ENCODE results near the gene CEP104. TPM values are rescaled to one million over a fixed set of nuclear protein-coding genes. Genes with fewer than 3 reads are reported as not detected.
A peak's percentile ranks its signal among the peaks of the same experiment; 100 is the strongest.

CEP104 gene
- total and polyA plus RNA-seq, 2 experiments from 2014 or later, result 20.5 to 32.2 TPM

DNA sequence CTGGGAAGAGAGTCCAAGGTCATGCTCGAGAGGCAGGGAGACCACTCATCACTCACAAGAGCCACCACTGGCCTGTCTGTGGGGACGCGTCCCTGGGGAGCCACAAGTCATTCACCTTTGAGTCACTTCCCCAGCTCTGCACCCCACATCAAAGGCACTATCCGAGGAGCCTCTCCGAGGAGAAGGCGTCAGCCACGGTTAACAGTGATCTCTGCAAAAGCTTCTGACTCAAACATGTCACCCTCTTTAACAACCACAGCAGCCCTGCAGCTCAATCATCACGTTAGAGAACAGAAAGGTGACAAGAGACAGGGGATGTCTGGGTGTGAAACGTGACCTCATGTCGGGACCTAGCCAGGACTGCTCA, 69.7 kb downstream of the CEP104 start:
- Mint-ChIP-seq H3K9me3 (no peaks in the 10 kb centered on the region), H3K27ac (0 out of 2 replicates have a peak overlapping the region, but pooled peaks have one; percentile 59), H3K27me3 (ENCODE audit: insufficient read depth, low read depth, poor library complexity) (peaks cover 17% of the 10 kb centered on the region), H3K36me3 (ENCODE audit: low read depth) (peaks cover 67% of the 10 kb centered on the region), H3K4me3 (no peak overlapping the region), H3K4me1 (peaks cover 31% of the 10 kb centered on the region)
- H3K4me2 ChIP-seq, result no peak overlapping the region
- peaks cover 15% of the 10 kb centered on the region for H3K4me1 ChIP-seq (ENCODE audit: insufficient read depth)
- no peak overlapping the region for H3K27ac ChIP-seq (ENCODE audit: low read depth)
- no peak overlapping the region for H2AFZ ChIP-seq
- no peaks in the 10 kb centered on the region for H3K9me2 ChIP-seq (ENCODE audit: insufficient read depth)
- TF ChIP-seq ZNF114 (CRISPR knock-in tag; IDR thresholded peaks at IDR 0.05) (no peak), CREB1 (CRISPR knock-in tag; IDR thresholded peaks at IDR 0.05; ENCODE audit: low read depth) (no peak), EZH2 (IDR thresholded peaks at IDR 0.05; ENCODE audit: low read depth, unreplicated experiment) (no peak), ZNF331 (CRISPR knock-in tag; IDR thresholded peaks at IDR 0.05; ENCODE audit: low read depth) (no peak), EZH2phosphoT487 (IDR thresholded peaks at IDR 0.05; ENCODE audit: unreplicated experiment) (no peak), ZNF462 (CRISPR knock-in tag; IDR thresholded peaks at IDR 0.05) (no peak), JUNB (IDR thresholded peaks at IDR 0.05; ENCODE audit: unreplicated experiment) (no peak), NANOG (IDR thresholded peaks at IDR 0.05; ENCODE audit: borderline replicate concordance) (no peak), STAT1 (IDR thresholded peaks at IDR 0.05; ENCODE audit: unreplicated experiment) (no peak), POLR2AphosphoS5 (IDR thresholded peaks at IDR 0.05; ENCODE audit: low read depth) (no peak)
- TF ChIP-seq, protein P1, sequence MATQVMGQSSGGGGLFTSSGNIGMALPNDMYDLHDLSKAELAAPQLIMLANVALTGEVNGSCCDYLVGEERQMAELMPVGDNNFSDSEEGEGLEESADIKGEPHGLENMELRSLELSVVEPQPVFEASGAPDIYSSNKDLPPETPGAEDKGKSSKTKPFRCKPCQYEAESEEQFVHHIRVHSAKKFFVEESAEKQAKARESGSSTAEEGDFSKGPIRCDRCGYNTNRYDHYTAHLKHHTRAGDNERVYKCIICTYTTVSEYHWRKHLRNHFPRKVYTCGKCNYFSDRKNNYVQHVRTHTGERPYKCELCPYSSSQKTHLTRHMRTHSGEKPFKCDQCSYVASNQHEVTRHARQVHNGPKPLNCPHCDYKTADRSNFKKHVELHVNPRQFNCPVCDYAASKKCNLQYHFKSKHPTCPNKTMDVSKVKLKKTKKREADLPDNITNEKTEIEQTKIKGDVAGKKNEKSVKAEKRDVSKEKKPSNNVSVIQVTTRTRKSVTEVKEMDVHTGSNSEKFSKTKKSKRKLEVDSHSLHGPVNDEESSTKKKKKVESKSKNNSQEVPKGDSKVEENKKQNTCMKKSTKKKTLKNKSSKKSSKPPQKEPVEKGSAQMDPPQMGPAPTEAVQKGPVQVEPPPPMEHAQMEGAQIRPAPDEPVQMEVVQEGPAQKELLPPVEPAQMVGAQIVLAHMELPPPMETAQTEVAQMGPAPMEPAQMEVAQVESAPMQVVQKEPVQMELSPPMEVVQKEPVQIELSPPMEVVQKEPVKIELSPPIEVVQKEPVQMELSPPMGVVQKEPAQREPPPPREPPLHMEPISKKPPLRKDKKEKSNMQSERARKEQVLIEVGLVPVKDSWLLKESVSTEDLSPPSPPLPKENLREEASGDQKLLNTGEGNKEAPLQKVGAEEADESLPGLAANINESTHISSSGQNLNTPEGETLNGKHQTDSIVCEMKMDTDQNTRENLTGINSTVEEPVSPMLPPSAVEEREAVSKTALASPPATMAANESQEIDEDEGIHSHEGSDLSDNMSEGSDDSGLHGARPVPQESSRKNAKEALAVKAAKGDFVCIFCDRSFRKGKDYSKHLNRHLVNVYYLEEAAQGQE (IDR thresholded peaks at IDR 0.05; ENCODE audit: unreplicated experiment), result no peak
- H4K20me1 ChIP-seq (replicated peaks; ENCODE audit: insufficient read depth), result peaks cover 6% of the 10 kb centered on the region; the same call in 1 of the 2 replicates
- DNase-seq (ENCODE audit: low spot score) (no peak), ATAC-seq (no peak)
- H3K27me3 ChIP-seq (ENCODE audit: insufficient read depth), result no peaks in the 10 kb centered on the region
- H3K79me2 ChIP-seq (replicated peaks; ENCODE audit: insufficient read depth), result peaks cover 47% of the 10 kb centered on the region
- peaks cover 13% of the 10 kb centered on the region for H3K36me3 ChIP-seq (ENCODE audit: insufficient read depth)
- no peak overlapping the region for H3K4me3 ChIP-seq
- no peaks in the 10 kb centered on the region for H3F3A ChIP-seq (replicated peaks; ENCODE audit: low read depth)

All from GM23338 (cell line).